GM21526 (cell line): ENCODE measurements around the gene IGFL2.
"Not testable (repeated sequence)": the region's sequence is repeated elsewhere in the genome, so short reads cannot be mapped to it uniquely, and the experiment has no call there.

Experiments
- ATAC-seq: cut with Tn5 transposase; IDR thresholded peaks from one replicate; pipeline ENCODE4 v1.9.1; 2021; ENCODE audit warnings: moderate library complexity; ENCODE audit not compliant: unreplicated experiment, low FRiP score

The IGFL2 gene

DNA sequence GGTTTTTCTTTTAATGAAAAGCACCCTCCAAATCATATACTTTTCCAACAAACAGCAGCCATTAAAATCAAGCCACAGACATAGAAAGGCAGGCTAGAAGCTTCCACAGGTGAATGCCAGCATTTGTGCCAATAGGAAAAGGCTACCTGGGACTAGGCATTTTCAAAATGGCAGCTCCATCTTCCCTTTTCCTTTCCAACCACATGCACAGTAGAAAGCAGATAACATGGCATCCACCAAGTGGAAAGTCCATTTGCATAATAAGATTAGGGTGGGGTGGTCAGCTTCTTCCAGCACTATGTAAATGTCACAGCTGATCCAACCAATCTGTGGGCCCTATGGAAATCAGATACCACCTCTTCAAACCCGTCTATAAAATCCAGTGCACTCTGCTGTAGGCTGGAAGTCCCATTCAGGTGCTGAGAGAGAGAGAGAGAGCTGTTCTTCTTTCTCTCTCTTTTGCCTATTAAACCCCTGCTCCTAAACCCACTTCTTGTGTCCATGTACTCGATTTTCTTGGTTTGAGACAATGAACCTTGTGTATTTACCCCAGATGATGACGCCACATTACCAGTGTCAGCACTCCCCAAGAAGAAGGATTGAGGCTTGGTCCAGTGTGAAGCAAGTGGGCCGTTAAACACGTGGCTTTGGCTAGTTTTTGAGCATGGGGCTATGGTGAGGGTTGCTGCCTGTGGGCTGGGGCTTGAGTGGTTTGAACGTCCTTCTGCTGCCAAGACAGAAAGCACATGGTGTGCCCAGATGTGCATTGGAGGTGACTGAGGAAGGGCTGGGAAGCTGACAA is 57.3 kb downstream of the IGFL2 start:
- ATAC-seq, result no peak

DNA sequence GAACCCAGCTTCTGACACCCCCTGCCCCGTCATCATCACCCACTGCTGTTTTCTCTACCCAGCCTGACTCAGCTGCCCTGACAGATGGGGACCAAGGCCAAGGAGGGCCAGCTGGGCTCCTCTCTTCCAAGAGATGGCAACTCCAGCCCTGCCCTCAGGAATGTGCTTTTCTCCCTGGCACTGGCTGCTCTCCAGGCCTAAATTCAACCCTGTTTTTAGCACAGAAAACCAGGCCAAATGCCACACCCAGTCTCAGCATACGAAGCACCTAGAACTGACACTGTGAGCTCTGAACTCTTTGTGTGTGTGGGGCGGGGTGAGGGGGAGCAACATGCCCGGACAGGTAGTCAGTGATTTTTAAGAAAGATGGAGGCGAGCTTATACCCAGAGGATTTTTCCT is 58.1 kb downstream of the IGFL2 start:
- ATAC-seq, result no peak

DNA sequence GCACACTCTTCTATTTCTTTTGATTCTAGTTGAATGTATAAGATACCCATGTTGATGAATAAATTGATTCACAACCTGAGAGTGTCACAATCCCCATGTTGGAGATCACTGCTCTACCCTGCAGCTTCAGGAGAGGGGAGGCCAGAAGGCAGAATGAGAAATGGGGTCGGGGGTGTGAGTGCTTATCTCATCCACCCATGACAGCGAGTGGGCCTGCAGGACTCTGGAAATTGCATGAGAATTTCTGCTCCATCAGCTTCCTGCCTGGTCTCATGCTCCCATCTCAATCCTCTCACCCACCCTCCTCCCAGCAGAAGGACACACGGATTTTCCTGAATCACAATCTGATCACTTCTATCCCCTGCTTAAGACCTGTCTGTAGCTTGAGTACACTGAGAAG is 58.6 kb downstream of the IGFL2 start:
- no peak for ATAC-seq

DNA sequence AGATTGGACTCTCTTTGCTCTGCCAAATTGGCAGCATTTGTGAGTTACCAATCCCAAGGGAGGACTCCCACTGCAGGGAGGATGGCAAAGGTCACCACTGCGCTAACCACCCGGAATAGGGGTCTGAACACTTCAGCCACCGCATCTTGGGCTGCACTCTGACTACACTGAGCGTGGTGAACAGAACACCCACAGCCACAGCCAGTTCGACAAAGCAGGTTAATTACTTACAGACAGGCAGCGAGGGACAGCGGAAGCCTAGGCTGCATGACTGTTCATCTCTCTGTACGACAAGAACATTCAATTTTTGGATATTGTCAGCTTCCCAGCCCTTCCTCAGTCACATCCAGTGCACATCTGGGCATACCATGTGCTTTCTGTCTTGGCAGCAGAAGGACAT is 59.8 kb downstream of the IGFL2 start:
- not testable (repeated sequence) for ATAC-seq

GRCh38 chr19:46209051-46209450 is 61.0 kb downstream of the IGFL2 start:
- ATAC-seq, result no peak

- ATAC-seq, result no peak
Observed at GRCh38 chr19:46209472-46209871, 61.4 kb downstream of the IGFL2 start.

DNA sequence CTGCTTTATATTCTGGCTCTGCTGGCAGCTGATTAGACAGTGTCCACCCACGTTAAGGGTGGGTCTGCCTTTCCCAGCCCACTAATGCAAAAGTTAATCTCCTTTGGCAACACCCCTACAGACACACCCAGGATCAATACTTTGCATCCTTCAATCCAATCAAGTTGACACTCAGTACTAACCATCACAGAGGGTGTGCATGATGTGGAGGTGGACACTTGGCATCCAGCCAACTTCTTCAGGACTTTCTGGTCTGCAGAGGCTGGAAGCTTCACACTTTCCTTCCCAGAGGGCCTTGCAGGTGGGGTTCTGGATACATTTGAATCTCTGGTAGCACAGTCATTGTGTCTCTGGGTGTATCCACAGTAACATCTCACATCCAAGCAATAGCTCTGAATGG is 62.6 kb downstream of the IGFL2 start:
- ATAC-seq, result no peak
